IPS-15b (cell line): ENCODE measurements around the gene LEMD1.
"Not testable (repeated sequence)": the region's sequence is repeated elsewhere in the genome, so short reads cannot be mapped to it uniquely, and the experiment has no call there.

ENCODE experiments used
- H3K27me3 ChIP-seq: one replicate; pipeline ENCODE4 v1.6.1; 2013; ENCODE audit warnings: low read length; ENCODE audit not compliant: control insufficient read depth, insufficient read depth
- H3K36me3 ChIP-seq: one replicate; pipeline ENCODE4 v1.6.1; 2013; ENCODE audit warnings: low read length; ENCODE audit not compliant: control insufficient read depth, insufficient read depth
- H3K4me1 ChIP-seq: one replicate; pipeline ENCODE4 v1.6.1; 2013; ENCODE audit warnings: mild to moderate bottlenecking, low read length; ENCODE audit not compliant: control insufficient read depth, insufficient read depth
- H3K4me3 ChIP-seq: one replicate; pipeline ENCODE4 v1.5.1; 2013; ENCODE audit warnings: low read depth, low read length
- H3K9ac ChIP-seq: one replicate; pipeline ENCODE4 v1.6.1; 2013; ENCODE audit warnings: low read depth, mild to moderate bottlenecking, low read length
- H3K9me3 ChIP-seq: one replicate; pipeline ENCODE4 v1.6.1; 2013; ENCODE audit warnings: mild to moderate bottlenecking, low read length; ENCODE audit not compliant: control insufficient read depth, insufficient read depth

LEMD1 gene

GRCh38 chr1:205436776-205437410 lies 15.0 kb upstream of the LEMD1 start:
- Histone ChIP-seq H3K4me3 (no peak overlapping the region), H3K9ac (no peak overlapping the region), H3K4me1 (peaks cover 23% of the 10 kb centered on the region), H3K9me3 (no peaks in the 10 kb centered on the region), H3K36me3 (no peaks in the 10 kb centered on the region), H3K27me3 (peaks cover 11% of the 10 kb centered on the region)

GRCh38 chr1:205435578-205436573 lies 14.0 kb upstream of the LEMD1 start:
- H3K4me1 ChIP-seq: peaks cover 16% of the 10 kb centered on the region
- H3K27me3 ChIP-seq: peaks cover 14% of the 10 kb centered on the region
- no peak overlapping the region for H3K4me3 ChIP-seq
- no peak overlapping the region for H3K9ac ChIP-seq
- no peaks in the 10 kb centered on the region for H3K9me3 ChIP-seq
- H3K36me3 ChIP-seq: no peaks in the 10 kb centered on the region

GRCh38 chr1:205434738-205435137 lies 12.9 kb upstream of the LEMD1 start:
- H3K36me3 ChIP-seq: no peaks in the 10 kb centered on the region

GRCh38 chr1:205432692-205433091 lies 10.8 kb upstream of the LEMD1 start:
- peaks cover 38% of the 10 kb centered on the region for H3K27me3 ChIP-seq

More at GRCh38 chr1:205434738-205435137, 12.9 kb upstream of the LEMD1 start:
- Histone ChIP-seq H3K9ac (no peak overlapping the region), H3K9me3 (no peaks in the 10 kb centered on the region), H3K4me3 (no peak overlapping the region), H3K4me1 (peaks cover 11% of the 10 kb centered on the region), H3K27me3 (peaks cover 21% of the 10 kb centered on the region)

GRCh38 chr1:205432116-205432515 lies 10.3 kb upstream of the LEMD1 start:
- Histone ChIP-seq H3K27me3 (peaks cover 43% of the 10 kb centered on the region), H3K4me3 (no peak overlapping the region), H3K9ac (no peak overlapping the region), H3K4me1 (peaks cover 4% of the 10 kb centered on the region), H3K36me3 (no peaks in the 10 kb centered on the region), H3K9me3 (no peaks in the 10 kb centered on the region)

More at GRCh38 chr1:205432692-205433091, 10.8 kb upstream of the LEMD1 start:
- H3K9ac ChIP-seq, H3K9me3 ChIP-seq, H3K4me1 ChIP-seq, H3K4me3 ChIP-seq, H3K36me3 ChIP-seq: not testable (repeated sequence)

GRCh38 chr1:205430696-205431305 lies 8.9 kb upstream of the LEMD1 start:
- H3K9ac ChIP-seq: no peak overlapping the region
- H3K4me3 ChIP-seq: peak overlapping the region; percentile 71
- no peaks in the 10 kb centered on the region for H3K36me3 ChIP-seq
- peaks cover 43% of the 10 kb centered on the region for H3K27me3 ChIP-seq
- no peaks in the 10 kb centered on the region for H3K9me3 ChIP-seq
- peaks cover 4% of the 10 kb centered on the region for H3K4me1 ChIP-seq

GRCh38 chr1:205429762-205430695 lies 8.2 kb upstream of the LEMD1 start:
- Histone ChIP-seq H3K4me1 (peaks cover 6% of the 10 kb centered on the region), H3K9me3 (no peaks in the 10 kb centered on the region), H3K4me3 (peak overlapping the region; percentile 71), H3K27me3 (peaks cover 39% of the 10 kb centered on the region), H3K9ac (no peak overlapping the region), H3K36me3 (no peaks in the 10 kb centered on the region)

GRCh38 chr1:205424901-205425600 lies 3.2 kb upstream of the LEMD1 start:
- peaks cover 37% of the 10 kb centered on the region for H3K27me3 ChIP-seq
- no peak overlapping the region for H3K9ac ChIP-seq
- no peaks in the 10 kb centered on the region for H3K9me3 ChIP-seq
- no peak overlapping the region for H3K4me3 ChIP-seq
- no peaks in the 10 kb centered on the region for H3K36me3 ChIP-seq
- peaks cover 3% of the 10 kb centered on the region for H3K4me1 ChIP-seq

GRCh38 chr1:205423814-205424399 lies 2.1 kb upstream of the LEMD1 start:
- Histone ChIP-seq H3K4me3 (no peak overlapping the region), H3K27me3 (peaks cover 26% of the 10 kb centered on the region), H3K9ac (no peak overlapping the region), H3K9me3 (no peaks in the 10 kb centered on the region), H3K36me3 (no peaks in the 10 kb centered on the region), H3K4me1 (peaks cover 3% of the 10 kb centered on the region)

GRCh38 chr1:205422993-205423642 lies 1.3 kb upstream of the LEMD1 start:
- Histone ChIP-seq H3K9me3 (no peaks in the 10 kb centered on the region), H3K9ac (no peak overlapping the region), H3K27me3 (peaks cover 20% of the 10 kb centered on the region), H3K4me1 (peaks cover 3% of the 10 kb centered on the region), H3K36me3 (no peaks in the 10 kb centered on the region), H3K4me3 (no peak overlapping the region)
